GM21381 (cell line): ENCODE data around the gene SMOC2.

Experiments
- ATAC-seq: cut with Tn5 transposase; IDR thresholded peaks from one replicate; pipeline ENCODE4 v1.9.1; 2021; ENCODE audit warnings: mild to moderate bottlenecking, moderate library complexity; ENCODE audit not compliant: unreplicated experiment

Gene SMOC2

GRCh38 chr6:168440520-168441433 lies at the start of gene SMOC2:
Gene SMOC2 (plus strand): TSS chr6:168441184. CDS start chr6:168441371, 187 bp downstream.
- no peak for ATAC-seq

- no peak for ATAC-seq
Observed at GRCh38 chr6:168393126-168393870, 47.7 kb upstream of the SMOC2 start.

- ATAC-seq = no peak
Observed at GRCh38 chr6:168394606-168395005, 46.4 kb upstream of the SMOC2 start.

GRCh38 chr6:168395983-168396382 lies 45.0 kb upstream of the SMOC2 start:
- no peak for ATAC-seq

- no peak for ATAC-seq
Observed at GRCh38 chr6:168396561-168396960, 44.4 kb upstream of the SMOC2 start.

- ATAC-seq = no peak
Observed at GRCh38 chr6:168397012-168397411, 44.0 kb upstream of the SMOC2 start.

GRCh38 chr6:168400037-168400436 lies 40.9 kb upstream of the SMOC2 start:
- no peak for ATAC-seq

- ATAC-seq = no peak
Observed at GRCh38 chr6:168403370-168404005, 37.5 kb upstream of the SMOC2 start.

GRCh38 chr6:168404560-168404959 lies 36.4 kb upstream of the SMOC2 start:
- no peak for ATAC-seq

GRCh38 chr6:168407842-168408241 lies 33.1 kb upstream of the SMOC2 start:
- ATAC-seq = no peak

- no peak for ATAC-seq
Observed at GRCh38 chr6:168408504-168409136, 32.4 kb upstream of the SMOC2 start.

GRCh38 chr6:168410035-168410434 lies 30.9 kb upstream of the SMOC2 start:
- no peak for ATAC-seq

- no peak for ATAC-seq
Observed at GRCh38 chr6:168410554-168411011, 30.4 kb upstream of the SMOC2 start.

GRCh38 chr6:168411130-168411529 lies 29.9 kb upstream of the SMOC2 start:
- no peak for ATAC-seq

GRCh38 chr6:168411793-168412192 lies 29.2 kb upstream of the SMOC2 start:
- no peak for ATAC-seq

GRCh38 chr6:168412456-168412855 lies 28.5 kb upstream of the SMOC2 start:
- ATAC-seq = no peak

- no peak for ATAC-seq
Observed at GRCh38 chr6:168413018-168413720, 27.8 kb upstream of the SMOC2 start.

- no peak for ATAC-seq
Observed at GRCh38 chr6:168413856-168414255, 27.1 kb upstream of the SMOC2 start.

- no peak for ATAC-seq
Observed at GRCh38 chr6:168414336-168415097, 26.5 kb upstream of the SMOC2 start.
